Measurements from ENCODE around the gene AXIN1. TPM values are rescaled to one million over a fixed set of nuclear protein-coding genes. Genes with fewer than 3 reads are reported as not detected.

Gene AXIN1
- total RNA-seq, 4 donors from 2014 or later = 37.9 to 45.7 (median 40.6) TPM

DNA sequence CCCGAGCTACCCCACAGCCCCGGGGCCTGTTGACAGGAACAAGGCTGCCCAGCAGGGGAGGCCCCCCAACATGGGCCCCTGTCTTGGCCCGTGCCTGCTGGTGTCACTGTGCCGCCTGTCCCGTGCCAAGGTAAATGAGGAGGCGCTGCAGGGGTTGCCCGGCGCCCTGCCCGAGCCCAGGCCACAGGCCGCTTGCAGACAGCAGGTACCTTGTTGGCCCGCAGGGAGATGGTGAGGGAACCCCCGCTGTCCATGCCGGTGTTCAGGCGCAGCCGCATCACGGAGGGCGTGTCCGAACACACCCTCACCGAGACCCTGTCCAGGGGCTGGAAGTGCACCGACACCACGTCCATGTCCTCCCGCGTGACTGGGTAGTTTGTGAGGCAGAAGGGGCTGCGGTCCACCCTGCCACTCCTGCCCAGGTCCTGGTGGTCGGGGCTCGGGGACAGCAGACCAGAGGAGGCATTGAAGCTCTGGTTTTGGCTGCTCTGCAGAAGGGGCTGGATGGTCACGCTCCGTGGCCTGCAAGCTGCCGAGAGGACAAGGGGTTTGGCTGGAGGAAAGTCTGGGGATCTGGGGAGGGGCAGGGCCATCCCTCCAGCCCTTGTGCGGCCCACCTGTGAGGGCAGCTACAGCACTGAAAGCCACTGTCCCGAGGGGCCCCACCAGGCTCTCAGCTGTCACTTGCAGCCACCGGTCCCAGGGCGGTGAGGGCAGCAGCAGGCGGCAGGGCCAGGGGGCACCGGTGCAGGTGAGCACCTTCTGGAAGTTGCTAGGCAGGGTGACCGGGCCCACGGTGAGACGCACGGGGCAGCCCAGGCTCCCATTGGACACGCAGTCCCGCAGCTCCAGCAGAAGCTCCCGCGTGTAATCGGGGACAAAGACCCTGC, 23.6 kb upstream of the AXIN1 start:
- DNase-seq (ENCODE audit: low spot score in 2 of 2) = no peak
- intact Hi-C loops (cut with DNase I; ENCODE audit: low total_unique reads) = no loop called here
- no peak overlapping the region for H3K4me3 ChIP-seq (ENCODE audit: low read depth, poor library complexity, severe bottlenecking)
- 95 to 99% methylated on average over 35 to 42 of the region's 44 CpGs for WGBS, 2 donors
- TF ChIP-seq, protein P1, sequence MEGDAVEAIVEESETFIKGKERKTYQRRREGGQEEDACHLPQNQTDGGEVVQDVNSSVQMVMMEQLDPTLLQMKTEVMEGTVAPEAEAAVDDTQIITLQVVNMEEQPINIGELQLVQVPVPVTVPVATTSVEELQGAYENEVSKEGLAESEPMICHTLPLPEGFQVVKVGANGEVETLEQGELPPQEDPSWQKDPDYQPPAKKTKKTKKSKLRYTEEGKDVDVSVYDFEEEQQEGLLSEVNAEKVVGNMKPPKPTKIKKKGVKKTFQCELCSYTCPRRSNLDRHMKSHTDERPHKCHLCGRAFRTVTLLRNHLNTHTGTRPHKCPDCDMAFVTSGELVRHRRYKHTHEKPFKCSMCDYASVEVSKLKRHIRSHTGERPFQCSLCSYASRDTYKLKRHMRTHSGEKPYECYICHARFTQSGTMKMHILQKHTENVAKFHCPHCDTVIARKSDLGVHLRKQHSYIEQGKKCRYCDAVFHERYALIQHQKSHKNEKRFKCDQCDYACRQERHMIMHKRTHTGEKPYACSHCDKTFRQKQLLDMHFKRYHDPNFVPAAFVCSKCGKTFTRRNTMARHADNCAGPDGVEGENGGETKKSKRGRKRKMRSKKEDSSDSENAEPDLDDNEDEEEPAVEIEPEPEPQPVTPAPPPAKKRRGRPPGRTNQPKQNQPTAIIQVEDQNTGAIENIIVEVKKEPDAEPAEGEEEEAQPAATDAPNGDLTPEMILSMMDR (IDR thresholded peaks at IDR 0.05) = no peak
- no peak for TF ChIP-seq POLR2A (IDR thresholded peaks at IDR 0.05)

GRCh38 chr16:375212-375611, 22.7 kb upstream of the AXIN1 start:
- intact Hi-C loops (cut with DNase I; ENCODE audit: low total_unique reads) = no loop called here

DNA sequence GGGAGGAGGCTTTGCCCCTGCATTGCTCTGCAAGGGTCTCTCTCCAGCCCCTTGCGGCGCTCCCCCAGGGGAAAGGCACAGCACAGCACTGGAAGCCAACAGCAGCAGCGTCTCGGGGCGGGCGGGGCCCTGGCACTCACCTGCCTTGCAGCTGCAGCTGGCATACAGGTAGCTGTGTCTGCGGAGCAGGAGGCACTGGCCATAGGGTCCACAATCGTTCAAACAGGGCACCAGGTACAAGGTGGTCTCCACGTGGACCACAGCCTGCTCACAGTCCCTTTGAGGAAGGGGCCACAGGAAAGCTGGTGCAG, 22.0 kb upstream of the AXIN1 start:
- TF ChIP-seq POLR2A (IDR thresholded peaks at IDR 0.05) = no peak
- TF ChIP-seq, protein P1 (IDR thresholded peaks at IDR 0.05) = no peak
- no peak for DNase-seq (ENCODE audit: low spot score in 2 of 2)
- intact Hi-C loops (cut with DNase I; ENCODE audit: low total_unique reads) = no loop called here
- WGBS, 2 donors = 64 to 76% methylated on average over 5 to 9 of the region's 9 CpGs
- no peak overlapping the region for H3K4me3 ChIP-seq (ENCODE audit: low read depth, poor library complexity, severe bottlenecking)

More at GRCh38 chr16:375212-375611, 22.7 kb upstream of the AXIN1 start:
- 91 to 96% methylated on average over 22 to 23 of the region's 23 CpGs for WGBS, 2 donors
- H3K4me3 ChIP-seq (ENCODE audit: low read depth, poor library complexity, severe bottlenecking) = no peak overlapping the region
- TF ChIP-seq, protein P1 (IDR thresholded peaks at IDR 0.05) = no peak
- TF ChIP-seq POLR2A (IDR thresholded peaks at IDR 0.05) = no peak
- no peak for DNase-seq (ENCODE audit: low spot score in 2 of 2)

DNA sequence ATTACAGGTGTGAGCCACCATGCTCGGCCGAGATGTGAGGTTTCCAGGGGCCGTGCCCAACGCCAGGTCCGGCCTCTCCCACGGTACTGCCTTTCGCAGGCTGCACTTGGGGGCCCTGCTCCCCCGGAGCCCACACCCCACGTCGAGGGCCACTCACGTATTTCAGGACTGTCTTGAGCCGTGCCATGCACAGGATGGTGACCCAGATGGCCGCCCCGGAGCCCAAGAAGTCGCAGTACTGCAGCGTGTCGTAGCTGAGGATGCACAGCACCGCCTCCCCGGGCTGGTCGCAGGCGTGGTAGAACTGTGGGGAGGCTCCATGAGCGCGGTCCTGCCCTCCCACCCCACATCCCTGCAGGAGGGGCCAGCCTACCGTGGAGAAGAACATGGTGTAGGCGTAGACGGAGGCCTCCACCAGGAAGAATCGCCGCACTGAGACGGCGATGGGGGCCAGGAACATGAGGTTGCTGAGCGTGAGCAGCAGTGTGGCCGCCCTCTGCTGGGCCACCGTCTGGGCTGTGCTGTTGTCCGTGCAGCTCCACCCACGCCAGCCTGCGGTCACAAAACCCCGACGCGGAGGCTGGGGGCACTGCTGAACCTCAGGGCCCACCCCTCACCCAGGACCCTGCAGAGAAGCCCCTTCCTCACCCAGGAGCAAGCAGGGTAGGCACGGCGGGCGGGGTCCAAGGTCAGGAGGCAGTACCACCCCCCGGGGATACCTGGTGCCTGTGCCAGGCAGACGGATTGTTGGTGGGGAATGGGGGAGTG, 21.5 kb upstream of the AXIN1 start:
- intact Hi-C loops (cut with DNase I; ENCODE audit: low total_unique reads) = no loop called here
- DNase-seq (ENCODE audit: low spot score in 2 of 2) = no peak
- H3K4me3 ChIP-seq (ENCODE audit: low read depth, poor library complexity, severe bottlenecking) = no peak overlapping the region
- 89 to 94% methylated on average over 31 to 39 of the region's 44 CpGs for WGBS, 2 donors
- TF ChIP-seq POLR2A (IDR thresholded peaks at IDR 0.05) = no peak
- TF ChIP-seq, protein P1 (IDR thresholded peaks at IDR 0.05) = no peak

DNA sequence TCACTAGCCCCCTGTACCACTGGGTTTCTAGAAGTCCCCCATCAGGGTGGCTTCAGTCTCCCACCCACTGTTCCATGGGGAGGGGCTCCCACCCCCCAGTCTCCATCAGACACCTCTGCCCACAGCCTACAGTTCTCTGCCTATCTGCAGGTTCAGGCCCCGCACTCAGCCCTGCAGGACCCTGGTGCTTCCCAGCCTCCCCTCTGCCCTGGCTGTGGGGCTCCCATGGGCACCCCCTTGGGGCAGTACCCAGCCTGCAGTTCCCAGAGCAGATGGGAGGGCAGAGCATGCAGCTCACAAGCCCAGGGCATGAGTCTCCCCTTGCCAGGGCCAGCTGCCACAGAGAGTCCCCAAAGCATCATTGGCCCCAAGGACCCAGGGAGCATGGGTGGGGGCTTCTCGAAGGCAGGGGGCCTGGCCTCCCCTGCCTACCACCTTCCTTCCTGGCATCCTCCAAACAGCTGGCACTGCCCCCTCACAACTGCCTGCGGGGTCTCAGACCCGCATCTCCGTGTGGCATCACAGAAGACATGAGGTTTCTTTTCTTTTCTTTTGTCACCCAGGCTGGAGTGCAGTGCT, 20.6 kb upstream of the AXIN1 start:
- no peak overlapping the region for H3K4me3 ChIP-seq (ENCODE audit: low read depth, poor library complexity, severe bottlenecking)
- intact Hi-C loops (cut with DNase I; ENCODE audit: low total_unique reads) = no loop called here
- TF ChIP-seq, protein P1 (IDR thresholded peaks at IDR 0.05) = no peak
- no peak for TF ChIP-seq POLR2A (IDR thresholded peaks at IDR 0.05)
- 82 to 94% methylated on average over 4 to 5 of the region's 5 CpGs for whole genome bisulfite sequencing, 2 donors
- no peak for DNase-seq (ENCODE audit: low spot score in 2 of 2)
